Astrocyte of the hippocampus (primary cell): ENCODE results near the gene HMGA1.
A peak's percentile ranks its signal among the peaks of the same experiment; 100 is the strongest.

Experiments
- DNase-seq: peaks from one replicate; pipeline ENCODE4 v3.0.0; 2011; ENCODE audit warnings: low read depth, low spot score

Gene HMGA1

DNA sequence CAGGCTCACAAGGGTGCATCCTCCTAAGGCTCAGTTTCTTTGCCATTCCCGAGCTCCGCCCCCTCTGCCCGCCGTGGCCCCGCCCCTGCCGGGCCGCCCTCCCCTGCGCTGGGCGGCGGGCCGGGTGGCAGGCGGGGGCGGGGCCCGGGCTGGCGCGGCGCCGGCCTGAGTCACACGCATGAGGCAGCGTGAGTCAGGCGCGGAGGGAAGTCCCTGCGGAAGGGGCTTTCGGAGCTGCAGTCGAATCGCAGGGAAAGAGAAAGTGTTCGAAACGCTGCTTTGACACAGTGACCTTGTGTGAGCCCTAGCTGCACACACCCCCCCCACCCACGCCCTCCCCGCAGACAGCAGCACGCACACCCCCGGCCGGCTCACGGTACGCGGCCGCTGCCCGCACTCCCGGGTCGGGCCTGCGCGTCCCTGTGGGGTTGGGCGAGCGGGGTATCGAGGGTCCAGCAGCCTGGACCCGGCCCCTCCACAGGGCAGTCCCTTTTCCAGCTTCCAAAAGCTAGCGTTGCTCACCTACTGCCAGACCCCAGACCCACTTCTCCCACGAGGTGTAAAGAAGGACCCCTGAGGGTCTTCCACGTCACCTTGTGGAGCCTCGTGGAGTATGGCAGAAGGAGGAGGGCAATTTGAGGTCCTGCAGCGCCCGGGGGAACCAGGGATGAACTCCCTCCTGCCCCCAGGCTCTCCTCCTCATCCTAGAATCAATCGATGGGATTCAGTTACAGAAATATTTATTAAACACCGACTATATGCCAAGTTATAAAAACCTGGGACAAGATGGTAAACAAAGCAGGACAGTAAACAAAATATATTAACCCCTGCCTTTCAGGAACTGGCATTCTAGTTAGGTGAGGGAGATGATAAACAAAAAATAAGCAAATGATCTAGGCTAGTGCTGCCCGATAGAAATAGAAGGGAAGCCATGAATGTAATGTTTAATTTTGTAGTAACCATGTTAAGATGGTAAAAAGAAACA, 12.4 kb upstream of the HMGA1 start:
- peak; percentile 98 for DNase-seq

- DNase-seq: no peak
These were observed 11.1 kb upstream of the HMGA1 start for GRCh38 chr6:34225551-34225950.

DNA sequence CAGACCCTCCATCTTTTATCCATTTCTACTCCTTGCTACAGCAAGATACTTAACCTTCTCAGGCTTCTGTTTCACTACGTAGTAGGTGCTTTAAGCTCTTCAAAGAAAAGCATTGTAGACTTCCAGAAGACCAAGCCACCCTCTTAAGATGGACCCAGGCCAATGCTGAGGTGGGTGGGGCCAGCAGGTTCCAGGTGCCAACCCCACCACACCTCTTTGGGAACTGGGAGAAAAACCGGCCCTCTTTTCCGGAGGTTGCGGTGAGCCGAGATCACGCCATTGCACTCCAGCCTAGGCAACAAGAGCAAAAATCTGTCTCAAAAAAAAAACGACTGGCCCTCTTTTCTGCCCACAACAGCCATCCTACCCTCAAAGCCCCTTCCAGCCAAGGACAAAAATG, 10.6 kb upstream of the HMGA1 start:
- DNase-seq: no peak

GRCh38 chr6:34226731-34227586, 9.7 kb upstream of the HMGA1 start:
- no peak for DNase-seq

- DNase-seq: no peak
These were observed 8.8 kb upstream of the HMGA1 start for GRCh38 chr6:34227761-34228421.

- DNase-seq: no peak
These were observed 6.8 kb upstream of the HMGA1 start for GRCh38 chr6:34229877-34230276.

DNA sequence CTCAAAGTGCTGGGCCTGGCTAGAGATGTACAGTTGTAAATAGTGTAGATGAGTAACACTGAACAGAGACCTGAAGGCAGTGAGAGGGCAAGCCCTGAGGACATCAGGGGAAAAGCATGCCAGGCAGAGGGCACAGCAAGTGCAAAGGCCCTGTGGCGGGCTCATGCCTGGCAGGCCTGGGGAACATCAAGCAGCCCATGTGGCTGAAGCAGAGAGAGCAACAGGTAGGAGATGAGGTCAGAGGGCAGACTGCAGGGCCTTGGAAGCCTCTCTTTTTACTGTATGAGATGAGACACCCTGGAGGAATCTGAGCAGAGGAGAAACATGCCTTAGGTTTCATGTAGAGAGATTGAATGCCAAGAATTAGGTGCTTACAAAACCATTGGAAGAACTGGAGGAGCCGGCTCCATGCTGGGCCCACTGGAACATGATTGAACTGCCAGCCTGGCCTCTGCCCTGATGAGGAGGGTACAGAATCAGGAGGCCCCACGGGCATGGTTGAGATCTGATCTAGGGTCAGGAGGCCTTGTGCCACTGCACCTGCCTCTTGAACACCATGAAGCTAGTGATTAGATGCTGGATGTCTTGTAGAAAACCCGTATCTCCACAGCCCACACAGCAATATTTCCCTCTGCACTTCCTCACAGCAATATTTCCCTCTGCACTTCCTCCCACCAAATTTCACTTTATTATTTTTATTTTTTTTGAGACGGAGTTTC, 5.9 kb upstream of the HMGA1 start:
- DNase-seq: no peak

DNA sequence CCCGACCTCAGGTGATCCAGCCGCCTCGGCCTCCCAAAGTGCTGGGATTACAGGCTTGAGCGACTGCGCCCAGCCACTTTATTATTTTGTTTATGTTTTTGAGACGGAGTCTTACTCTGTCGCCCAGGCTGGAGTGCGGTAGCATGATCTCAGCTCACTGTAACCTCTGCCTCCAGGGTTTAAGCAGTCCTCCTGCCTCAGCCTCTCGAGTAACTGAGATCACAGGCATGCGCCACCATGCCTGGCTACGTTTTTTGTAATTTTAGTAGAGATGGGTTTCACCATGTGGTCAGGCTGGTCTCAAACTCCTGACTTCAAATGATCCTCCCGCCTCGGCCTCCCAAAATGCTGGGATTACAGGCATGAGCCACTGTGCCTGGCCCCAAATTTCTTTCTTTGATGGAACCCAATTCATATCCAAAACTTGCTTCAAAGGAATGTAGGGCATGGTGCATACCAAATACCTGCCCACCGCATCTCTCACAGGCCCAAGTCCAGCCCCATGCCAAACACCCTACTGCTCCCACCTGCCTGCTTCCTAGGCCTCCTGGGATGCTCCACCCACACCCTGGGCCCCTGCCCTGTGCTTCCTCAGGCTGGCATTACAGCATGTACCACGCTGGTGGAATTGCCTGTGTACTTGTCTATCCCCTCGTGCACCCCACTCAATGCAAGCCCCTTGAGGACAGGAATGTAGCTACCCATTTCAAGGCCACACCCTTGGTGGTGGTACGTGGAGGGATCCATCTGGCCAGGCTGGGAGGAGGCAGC, 4.9 kb upstream of the HMGA1 start:
- no peak for DNase-seq

- DNase-seq: peak; percentile 63
These were observed 3.8 kb upstream of the HMGA1 start for GRCh38 chr6:34232901-34233300.

DNA sequence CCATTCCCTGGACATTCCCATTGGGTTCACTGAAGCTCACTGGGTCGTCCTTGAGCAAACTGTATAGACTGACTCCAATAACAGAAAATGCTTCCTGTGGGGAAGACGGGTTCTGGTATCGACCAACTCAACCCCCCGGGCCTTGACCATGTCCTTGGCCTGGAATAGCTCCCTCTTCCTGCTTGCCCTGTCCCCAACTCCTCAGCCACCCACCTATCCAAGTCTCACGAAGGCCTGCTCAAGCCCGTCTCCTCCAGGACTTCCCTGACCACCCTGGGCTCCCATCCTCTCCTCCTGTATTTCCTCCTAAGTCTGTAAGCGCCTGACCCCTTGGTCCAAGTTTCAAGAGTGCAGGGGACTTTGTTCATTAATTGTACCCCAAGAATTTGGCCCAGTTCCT, 2.8 kb upstream of the HMGA1 start:
- no peak for DNase-seq

DNA sequence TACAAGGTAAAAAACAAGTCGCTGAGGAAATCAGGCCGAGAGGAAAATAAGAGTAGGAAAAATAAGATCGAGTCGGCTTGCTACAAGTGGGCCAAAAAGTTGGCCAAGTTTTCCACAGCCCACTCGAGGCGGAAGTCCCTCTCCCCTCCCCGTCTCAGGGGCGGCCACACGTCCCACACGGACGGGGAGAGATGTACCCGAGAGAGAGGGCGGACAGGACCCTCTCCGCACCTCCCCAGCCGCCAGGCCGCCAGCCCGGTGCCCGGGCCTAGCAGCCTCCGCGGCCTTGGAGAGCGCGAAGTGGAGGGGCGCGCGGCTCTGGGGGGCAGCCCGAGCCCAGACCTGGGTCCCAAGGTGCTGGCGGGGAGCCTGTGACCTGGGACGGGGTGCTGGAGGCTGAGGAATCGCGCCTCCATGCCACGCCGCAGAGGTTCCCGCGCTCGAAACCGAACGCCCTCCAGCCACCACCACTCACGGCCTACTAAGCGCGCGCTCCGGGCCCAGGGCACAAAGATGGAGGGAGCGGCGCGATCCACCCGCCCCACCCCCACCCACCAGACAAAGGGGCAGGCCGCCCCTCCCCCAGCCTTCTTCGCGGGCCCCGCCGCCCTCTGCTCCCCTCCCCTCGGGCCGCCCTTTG, 1.9 kb upstream of the HMGA1 start:
- no peak for DNase-seq

- DNase-seq: peak; percentile 87
These were observed 1.2 kb upstream of the HMGA1 start for GRCh38 chr6:34235307-34236130.

- no peak for DNase-seq
These were observed 586 bp upstream of the HMGA1 start for GRCh38 chr6:34236131-34236442.

DNA sequence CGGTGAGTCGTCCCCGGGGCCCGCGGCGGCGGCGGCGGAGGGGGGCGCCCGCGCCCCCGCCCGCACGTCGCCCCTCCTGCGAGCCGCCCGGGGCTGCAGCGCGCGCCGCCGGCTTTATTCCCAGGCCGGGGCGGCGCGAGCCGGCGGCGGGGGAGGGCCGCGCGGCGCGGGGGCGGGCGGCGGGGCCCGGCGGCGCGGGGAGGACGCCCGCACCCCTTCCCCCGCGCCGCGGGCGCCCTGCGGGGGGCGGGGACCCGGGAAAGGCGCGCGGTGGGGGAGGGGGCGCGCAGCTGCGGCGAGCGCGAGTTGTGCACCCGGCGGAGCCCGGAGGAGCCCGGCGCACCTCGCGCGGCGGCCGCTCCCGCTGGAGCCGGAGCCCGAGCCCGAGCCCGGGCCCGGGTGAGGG, 646 bp downstream of the HMGA1 start:
- peak; percentile 57 for DNase-seq

DNA sequence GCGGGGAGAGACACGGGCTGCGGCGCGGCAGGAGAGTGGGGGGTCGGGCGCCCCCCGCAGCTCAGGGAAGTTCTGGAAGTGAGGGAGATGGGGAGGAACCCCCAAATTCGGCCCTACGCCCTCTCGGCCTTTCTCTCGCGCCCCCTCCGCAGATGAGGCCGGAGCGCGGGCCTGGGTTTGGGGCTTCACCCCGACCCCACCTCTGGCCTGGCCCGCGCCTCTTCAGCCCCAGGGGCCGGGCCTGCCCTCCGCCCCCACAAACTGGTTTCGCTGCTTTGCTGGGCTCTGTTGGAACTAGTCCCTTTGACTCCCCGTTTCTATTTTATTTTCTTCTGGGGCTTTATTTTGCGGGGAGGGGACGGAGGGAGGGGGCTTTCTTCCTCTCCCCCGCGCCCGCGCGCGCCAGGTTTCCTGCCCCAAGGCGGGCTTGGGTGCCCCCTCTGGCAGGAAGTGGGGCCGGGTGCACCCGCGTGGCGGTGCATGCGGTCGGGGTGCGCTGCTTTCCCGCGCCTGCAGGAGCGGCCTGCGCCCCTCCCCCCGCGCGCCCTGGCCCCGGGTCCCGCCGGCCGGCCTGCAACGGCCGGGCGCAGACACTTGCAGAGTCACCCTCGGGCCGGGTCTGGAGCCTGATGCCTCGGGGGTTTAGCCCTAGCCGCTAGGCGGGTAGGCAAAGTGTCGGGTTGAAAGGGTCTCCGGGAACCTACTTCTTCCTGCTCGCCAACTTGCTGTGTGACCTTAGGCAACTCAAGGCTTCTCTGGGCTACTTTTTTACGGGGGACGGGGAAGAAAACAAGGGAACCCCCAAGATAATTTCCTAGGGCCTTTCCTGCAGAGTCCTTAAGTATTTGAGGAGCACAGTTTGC, 1.3 kb downstream of the HMGA1 start:
- DNase-seq: peak; percentile 67

DNA sequence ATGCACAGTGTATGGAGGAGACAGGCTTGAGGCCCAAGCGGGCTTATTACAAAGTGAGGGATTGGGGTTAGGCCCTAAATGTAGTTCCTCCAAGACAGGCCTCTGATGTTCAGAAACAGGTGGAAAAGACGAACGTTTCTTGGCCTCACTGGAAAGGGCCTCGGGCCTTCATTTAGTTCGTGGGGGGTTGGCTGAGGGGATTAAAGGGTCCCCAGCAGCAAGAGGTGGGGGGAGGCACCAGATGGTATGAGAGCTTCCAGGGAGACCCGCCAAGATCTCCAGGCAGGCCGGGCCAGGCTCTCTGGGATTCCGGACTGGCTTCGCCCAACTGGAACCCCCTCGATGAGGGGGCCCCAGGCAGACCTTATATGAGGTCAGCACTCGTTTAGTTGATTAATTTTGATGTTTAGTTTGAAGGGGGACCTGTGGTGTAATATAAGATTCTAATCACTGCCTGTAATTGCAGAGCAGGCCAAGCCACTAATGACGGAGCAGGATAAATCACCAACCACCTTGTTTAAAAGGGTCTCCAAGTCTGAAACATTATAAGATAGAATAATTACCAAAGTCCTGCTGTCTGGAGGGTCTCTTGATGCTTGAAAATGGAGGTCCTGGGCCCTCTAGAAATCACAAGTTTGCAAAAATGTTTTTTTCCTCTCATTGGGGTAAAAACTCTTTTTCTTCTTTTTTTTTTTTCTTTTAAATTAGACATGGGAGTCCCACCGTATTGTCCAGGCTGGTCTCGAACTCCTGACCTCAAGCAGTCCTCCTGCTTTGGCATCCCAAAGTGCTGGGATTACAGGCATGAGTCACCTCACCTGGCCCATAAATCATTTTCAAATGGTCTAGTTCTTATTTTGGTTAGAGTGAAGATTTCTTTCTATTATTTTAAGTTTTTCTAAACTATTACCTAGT, 2.2 kb downstream of the HMGA1 start:
- no peak for DNase-seq

DNA sequence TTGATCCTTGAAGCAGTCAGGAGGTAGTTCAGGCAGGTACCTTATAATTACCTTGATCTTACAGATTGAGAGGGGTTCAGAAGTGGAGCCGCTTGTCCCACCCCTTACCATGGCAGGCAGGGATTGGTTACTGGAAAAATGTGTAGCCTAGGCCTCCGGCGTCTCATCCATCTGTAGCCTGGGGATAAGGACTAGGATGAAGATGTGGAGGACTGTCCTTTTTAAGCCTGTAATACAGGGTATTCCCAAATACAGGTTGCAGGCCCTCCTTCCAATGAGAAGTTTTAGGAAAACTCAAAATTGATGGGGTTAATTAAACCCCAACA, 2.8 kb downstream of the HMGA1 start:
- DNase-seq: no peak

DNA sequence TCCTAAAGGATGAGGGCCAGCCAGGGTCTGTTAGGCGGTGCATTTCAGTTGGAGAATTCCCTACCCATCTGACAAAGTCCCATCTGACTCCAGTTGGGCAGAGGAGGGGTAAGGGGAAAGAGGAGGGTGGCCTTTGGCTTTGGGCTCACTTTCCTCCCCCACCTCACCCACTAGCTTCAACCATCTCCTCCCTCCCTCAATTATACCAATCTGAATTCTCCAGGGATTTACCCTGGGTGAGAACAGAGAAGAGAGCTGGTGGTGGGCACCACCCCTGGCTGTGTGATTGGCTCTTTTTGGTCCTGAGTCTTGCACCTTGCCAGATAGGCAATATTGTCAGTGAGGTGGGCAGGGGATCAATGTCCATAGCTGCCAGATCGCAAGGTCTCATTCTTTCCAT, 3.2 kb downstream of the HMGA1 start:
- no peak for DNase-seq
